Esophagus muscularis mucosa (tissue), 4 donors: ENCODE measurements around the gene TENM4.

Source experiments
- CTCF ChIP-seq, 3 experiments: fragments of 200-600 bp in 2 of 3; fragments of 450-650 bp in 1 of 3; sonication (generic) in 2 of 3; IDR thresholded peaks; one replicate each; pipeline ENCODE4 v1.5.1; 2017 to 2019; ENCODE audit warnings: antibody characterized with exemption in 3 of 3, mild to moderate bottlenecking in 2 of 3, moderate library complexity in 1 of 3
- EP300 ChIP-seq: sonication (generic); formaldehyde crosslinking; IDR thresholded peaks from one replicate; pipeline ENCODE4 v1.6.1; 2017; ENCODE audit warnings: antibody characterized with exemption
- POLR2A ChIP-seq: fragments of 450-650 bp; IDR thresholded peaks from one replicate; pipeline ENCODE4 v1.6.1; 2017; ENCODE audit warnings: antibody characterized with exemption, moderate library complexity, mild to moderate bottlenecking, low read depth
- POLR2AphosphoS5 ChIP-seq, 2 donors: sonication (generic); formaldehyde crosslinking; IDR thresholded peaks; one replicate each; pipeline ENCODE4 v1.6.1; 2017; ENCODE audit warnings: antibody characterized with exemption in 2 of 2

GRCh38 chr11:79042824-79043223 is 398.0 kb downstream of the TENM4 start:
- no peak for TF ChIP-seq CTCF (IDR thresholded peaks at IDR 0.05)
- TF ChIP-seq POLR2AphosphoS5 (IDR thresholded peaks at IDR 0.05) = no peak
- TF ChIP-seq EP300 = no peak
- no peak for TF ChIP-seq POLR2A
